ENCODE results near the gene PDZRN3. TPM values are rescaled to one million over a fixed set of nuclear protein-coding genes. Genes with fewer than 3 reads are reported as not detected.

Gene PDZRN3
- total RNA-seq, 3 donors from 2014 or later, result 0.13 to 0.23 (median 0.22) TPM

DNA sequence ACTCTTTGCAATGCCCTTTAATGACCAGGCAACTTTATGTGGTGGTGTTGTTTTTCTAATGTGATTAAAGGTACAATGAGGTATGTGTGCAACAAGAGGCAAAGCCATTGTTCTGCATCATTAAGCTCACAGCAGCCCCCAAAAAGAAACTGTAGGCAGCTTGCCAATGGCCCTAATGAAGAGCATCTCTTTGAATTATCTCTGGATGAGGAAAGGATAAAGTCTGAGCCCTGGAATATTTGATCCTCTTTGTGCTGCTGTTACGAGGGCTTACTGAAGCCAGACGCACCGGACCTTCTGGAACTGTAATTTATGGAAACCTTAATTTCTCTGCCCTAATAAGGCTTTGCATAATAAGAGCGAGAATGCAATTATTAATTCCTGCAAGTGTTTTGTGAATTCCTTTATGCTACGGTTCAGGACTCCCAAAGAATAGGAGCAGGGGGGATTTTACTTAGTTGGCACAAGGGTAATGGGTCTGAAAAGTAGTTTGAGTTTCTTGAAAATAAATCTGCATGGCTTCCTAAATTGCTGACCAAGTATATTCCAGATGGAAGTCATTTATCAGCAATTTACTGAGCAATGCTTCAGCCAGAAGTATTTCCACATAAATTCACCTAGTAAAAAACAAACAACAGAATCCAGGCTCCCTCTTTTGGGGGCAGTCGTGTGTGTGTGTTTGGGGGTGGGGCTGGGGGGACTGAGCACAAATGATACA lies 193.4 kb downstream of the PDZRN3 start:
- no peaks in the 10 kb centered on the region for H3K4me1 Mint-ChIP-seq (ENCODE audit: low read depth)

DNA sequence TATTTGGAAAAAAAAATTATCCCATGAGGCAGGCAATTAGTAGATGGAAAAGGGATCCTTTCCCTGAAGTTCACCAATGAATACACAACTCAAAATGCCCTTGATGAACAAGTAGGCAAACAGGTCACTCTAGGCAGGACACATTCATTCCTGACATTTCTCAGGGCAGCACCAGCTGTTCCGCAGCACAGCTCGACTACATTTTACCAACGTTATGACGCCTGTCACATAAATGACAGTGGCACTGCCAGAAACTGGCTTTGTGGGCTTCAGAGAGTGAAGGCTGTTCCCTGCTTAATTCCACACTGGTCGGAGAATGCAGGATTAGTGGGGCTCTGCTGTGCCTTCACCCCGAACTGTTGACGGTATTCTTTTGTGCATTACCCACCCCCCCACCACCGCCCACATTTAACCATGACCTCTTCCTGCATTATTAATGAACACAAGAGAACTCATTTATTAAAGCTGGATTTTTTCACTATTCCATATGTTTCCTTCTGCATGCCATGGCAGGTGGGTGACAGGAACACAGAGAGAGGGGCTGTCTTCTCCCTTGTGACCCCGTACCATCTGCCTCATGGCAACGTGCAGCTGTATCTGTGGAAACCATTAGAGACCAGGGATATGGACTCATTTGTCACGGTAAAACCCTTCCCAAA lies 197.6 kb downstream of the PDZRN3 start:
- no peaks in the 10 kb centered on the region for H3K27me3 Mint-ChIP-seq (ENCODE audit: low read depth)
- no peaks in the 10 kb centered on the region for H3K9me3 Mint-ChIP-seq
- H3K4me1 Mint-ChIP-seq (ENCODE audit: low read depth), result no peaks in the 10 kb centered on the region
- H3K36me3 Mint-ChIP-seq (ENCODE audit: insufficient read depth), result no peaks in the 10 kb centered on the region
- DNase-seq (no peak), ATAC-seq (no peak)
- no peak overlapping the region for H3K4me3 Mint-ChIP-seq

More for the DNA sequence above, 193.4 kb downstream of the PDZRN3 start:
- Mint-ChIP-seq H3K27me3 (ENCODE audit: low read depth) (no peaks in the 10 kb centered on the region), H3K36me3 (ENCODE audit: insufficient read depth) (no peaks in the 10 kb centered on the region), H3K4me3 (no peak overlapping the region), H3K9me3 (no peaks in the 10 kb centered on the region)
- DNase-seq (no peak), ATAC-seq (no peak)

DNA sequence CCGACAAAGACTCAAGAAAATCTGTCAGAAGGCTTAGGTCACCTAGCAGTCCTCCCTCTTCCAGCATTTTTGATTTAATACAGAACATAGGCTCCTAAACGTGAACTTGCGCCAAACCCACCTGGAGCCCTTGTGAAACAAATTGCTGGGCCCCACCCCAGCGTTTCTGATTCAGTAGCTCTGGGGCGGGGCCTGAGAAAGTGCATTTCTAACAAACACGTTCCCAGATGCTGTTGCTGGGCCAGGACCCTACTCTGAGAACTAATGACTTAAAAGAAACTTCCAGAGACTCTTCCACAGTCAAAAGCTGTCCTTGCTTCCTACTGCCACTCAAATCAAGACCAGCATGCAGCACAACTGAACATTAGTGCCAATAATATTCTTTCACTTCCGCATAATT lies 198.1 kb downstream of the PDZRN3 start:
- DNase-seq, result no peak
- Mint-ChIP-seq H3K27me3 (ENCODE audit: low read depth) (peaks cover 3% of the 10 kb centered on the region), H3K4me3 (no peak overlapping the region), H3K36me3 (ENCODE audit: insufficient read depth) (no peaks in the 10 kb centered on the region), H3K4me1 (ENCODE audit: low read depth) (no peaks in the 10 kb centered on the region), H3K9me3 (no peaks in the 10 kb centered on the region)
- no peak for ATAC-seq

DNA sequence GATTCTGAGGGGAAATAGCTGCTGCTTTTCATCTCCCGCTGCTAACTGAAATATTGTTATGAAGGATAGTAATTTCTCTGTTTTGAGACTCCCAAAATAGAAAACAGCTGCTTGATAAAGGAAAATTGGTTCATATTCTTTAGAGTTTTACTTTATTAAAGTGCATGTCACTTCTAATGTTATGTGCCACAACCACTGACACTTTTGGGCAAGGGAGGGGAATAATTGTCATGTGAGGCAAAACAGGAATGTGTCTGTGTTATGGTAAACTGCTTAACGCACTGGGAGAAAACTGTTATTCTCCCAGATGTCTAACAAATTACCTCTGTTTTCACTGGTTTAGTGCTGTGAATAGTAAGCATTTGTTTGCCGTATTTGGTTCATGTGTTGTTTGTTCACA lies 201.6 kb downstream of the PDZRN3 start:
- H3K4me1 Mint-ChIP-seq (ENCODE audit: low read depth), result no peaks in the 10 kb centered on the region
- H3K4me3 Mint-ChIP-seq, result no peak overlapping the region
- no peaks in the 10 kb centered on the region for H3K36me3 Mint-ChIP-seq (ENCODE audit: insufficient read depth)
- H3K27me3 Mint-ChIP-seq (ENCODE audit: low read depth), result peaks cover 3% of the 10 kb centered on the region
- no peaks in the 10 kb centered on the region for H3K9me3 Mint-ChIP-seq
- ATAC-seq (no peak), DNase-seq (no peak)

DNA sequence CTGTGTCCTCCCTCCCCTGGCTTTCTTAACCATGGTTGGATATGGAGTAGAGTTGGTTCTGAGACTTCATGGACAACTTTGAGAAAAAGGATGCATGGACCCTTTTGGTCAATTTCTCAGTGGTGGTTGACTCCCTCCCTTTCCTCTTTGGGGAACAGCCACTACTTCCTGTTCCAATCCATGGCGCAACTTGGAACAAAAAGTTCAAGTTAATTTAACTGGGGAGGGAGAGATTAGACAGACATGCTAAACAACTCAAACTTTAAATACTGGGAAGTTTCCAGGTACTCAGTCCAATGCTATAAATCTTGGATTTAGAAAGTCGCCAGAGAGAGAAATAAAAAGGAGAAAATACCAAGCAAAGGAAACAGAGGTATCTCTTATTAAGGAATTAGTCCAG lies 202.2 kb downstream of the PDZRN3 start:
- Mint-ChIP-seq H3K27me3 (ENCODE audit: low read depth) (peaks cover 3% of the 10 kb centered on the region), H3K36me3 (ENCODE audit: insufficient read depth) (no peaks in the 10 kb centered on the region), H3K4me3 (no peak overlapping the region), H3K9me3 (no peaks in the 10 kb centered on the region), H3K4me1 (ENCODE audit: low read depth) (no peaks in the 10 kb centered on the region)
- no peak for DNase-seq
- ATAC-seq, result no peak

DNA sequence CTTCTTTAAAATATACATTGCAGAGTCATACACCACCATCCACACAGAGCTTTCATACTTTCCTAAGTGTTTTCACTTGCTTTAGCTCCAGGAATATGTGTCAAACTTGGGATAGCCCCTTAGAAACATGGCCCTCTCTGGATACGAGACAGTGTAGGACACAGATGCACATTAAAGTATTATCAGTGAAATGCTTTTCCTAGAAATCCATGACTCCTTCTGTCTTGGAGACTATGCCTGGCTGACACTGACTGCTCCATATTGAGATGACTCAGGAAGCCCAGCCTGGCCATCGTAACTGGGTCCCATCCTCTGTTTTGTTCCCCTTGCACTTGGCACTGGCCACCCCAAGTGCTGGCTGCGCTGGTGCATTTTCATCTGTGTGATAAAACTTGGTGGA lies 204.8 kb downstream of the PDZRN3 start:
- ATAC-seq (no peak), DNase-seq (no peak)
- H3K9me3 Mint-ChIP-seq, result no peaks in the 10 kb centered on the region
- H3K4me1 Mint-ChIP-seq (ENCODE audit: low read depth), result no peaks in the 10 kb centered on the region
- H3K36me3 Mint-ChIP-seq (ENCODE audit: insufficient read depth), result no peaks in the 10 kb centered on the region
- peaks cover 3% of the 10 kb centered on the region for H3K27me3 Mint-ChIP-seq (ENCODE audit: low read depth)
- H3K4me3 Mint-ChIP-seq, result no peak overlapping the region

DNA sequence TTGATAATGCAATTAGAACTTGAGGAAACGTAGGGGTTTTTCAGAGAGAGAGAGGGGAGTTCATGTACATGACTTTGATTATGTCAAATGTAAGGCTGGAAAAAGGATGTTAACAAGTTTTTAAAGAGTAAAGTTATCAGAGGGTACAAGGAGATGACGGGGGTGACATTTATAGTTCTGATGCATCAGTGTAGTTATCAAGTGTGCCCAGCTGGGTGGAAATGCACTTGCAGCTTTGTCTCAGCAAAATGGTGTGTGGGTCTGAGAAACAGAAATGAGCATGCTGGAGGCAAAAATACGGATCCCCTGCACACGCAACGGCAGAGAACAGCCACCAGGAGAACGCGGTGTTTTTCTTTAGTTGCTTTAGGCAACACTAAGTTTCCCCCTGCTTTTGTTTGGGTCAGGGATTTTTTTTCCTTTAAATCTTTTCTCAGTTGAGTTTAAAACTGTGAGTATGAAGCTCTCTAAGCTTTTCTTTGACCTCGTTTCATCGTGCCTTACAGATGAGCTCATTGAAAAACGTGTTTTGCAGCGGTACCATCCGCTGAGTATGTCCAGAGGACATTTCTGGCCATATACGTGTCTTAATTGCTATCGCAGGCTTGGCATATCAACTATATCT lies 205.4 kb downstream of the PDZRN3 start:
- ATAC-seq (no peak), DNase-seq (no peak)
- Mint-ChIP-seq H3K27me3 (ENCODE audit: low read depth) (peaks cover 3% of the 10 kb centered on the region), H3K4me3 (no peak overlapping the region), H3K9me3 (no peaks in the 10 kb centered on the region), H3K36me3 (ENCODE audit: insufficient read depth) (no peaks in the 10 kb centered on the region), H3K4me1 (ENCODE audit: low read depth) (no peaks in the 10 kb centered on the region)

DNA sequence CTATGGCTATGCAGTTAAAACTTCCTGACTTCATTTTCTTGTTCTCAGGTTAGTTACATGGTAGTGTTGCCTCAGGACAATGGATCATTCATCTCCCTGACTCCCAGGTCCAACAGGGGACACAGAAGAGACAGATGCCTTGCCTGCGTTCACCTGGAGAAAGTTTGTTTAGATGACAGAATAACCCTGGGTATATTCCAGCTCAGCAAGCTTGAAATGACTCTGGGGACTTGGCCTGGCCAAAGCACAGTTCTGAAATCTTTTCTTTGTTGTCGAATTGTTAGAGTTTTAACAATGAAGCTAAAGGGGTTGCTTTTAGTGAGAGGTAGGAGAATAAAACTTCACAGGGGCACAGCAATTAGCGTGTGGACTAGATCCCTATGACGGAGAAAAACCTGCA lies 206.1 kb downstream of the PDZRN3 start:
- H3K4me3 Mint-ChIP-seq, result no peak overlapping the region
- no peaks in the 10 kb centered on the region for H3K4me1 Mint-ChIP-seq (ENCODE audit: low read depth)
- no peaks in the 10 kb centered on the region for H3K36me3 Mint-ChIP-seq (ENCODE audit: insufficient read depth)
- no peak for ATAC-seq
- H3K9me3 Mint-ChIP-seq, result no peaks in the 10 kb centered on the region
- no peak for DNase-seq
- peaks cover 3% of the 10 kb centered on the region for H3K27me3 Mint-ChIP-seq (ENCODE audit: low read depth)

DNA sequence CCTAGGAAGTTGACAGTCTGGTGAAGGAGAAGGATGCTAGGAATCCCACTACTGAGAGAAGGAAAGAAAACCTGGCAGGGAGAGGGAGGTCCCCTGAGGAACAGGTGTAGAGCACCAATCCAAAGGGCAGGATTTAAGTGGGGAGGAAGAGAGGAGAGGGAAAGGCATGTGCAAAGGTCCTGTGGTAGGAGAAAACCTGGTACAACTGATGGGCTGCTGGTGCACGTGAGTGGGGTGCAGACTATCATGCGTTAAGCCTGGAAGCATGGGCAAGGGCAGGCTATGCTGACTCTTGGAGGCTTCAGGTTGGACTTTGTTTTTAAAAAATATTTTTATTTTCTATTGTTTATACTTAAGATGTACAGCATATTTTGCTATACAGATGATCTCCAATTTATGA lies 209.6 kb downstream of the PDZRN3 start:
- no peaks in the 10 kb centered on the region for H3K4me1 Mint-ChIP-seq (ENCODE audit: low read depth)
- DNase-seq (no peak), ATAC-seq (no peak)
- H3K36me3 Mint-ChIP-seq (ENCODE audit: insufficient read depth), result no peaks in the 10 kb centered on the region
- H3K27me3 Mint-ChIP-seq (ENCODE audit: low read depth), result no peaks in the 10 kb centered on the region
- H3K9me3 Mint-ChIP-seq, result no peaks in the 10 kb centered on the region
- no peak overlapping the region for H3K4me3 Mint-ChIP-seq

DNA sequence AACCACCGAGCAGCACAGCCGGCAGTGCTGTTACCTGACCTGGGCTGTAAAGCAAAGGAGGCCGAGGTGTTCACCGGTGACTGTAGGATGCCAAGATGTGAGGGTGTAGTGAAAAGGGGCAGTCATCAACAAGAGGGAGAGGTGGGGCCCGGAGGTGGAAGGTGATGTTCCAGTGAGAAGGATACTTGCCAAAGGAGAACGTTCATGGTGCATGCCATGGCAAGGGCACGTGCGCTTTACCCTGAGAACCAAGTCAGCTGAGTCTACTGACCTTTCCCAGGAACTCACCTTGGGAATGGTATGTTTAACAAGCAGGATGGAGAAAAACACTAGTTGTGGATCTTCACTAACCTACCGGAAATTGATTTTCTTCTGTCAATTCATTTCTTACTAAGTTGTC lies 211.1 kb downstream of the PDZRN3 start:
- ATAC-seq (no peak), DNase-seq (no peak)
- Mint-ChIP-seq H3K27me3 (ENCODE audit: low read depth) (no peaks in the 10 kb centered on the region), H3K4me3 (no peak overlapping the region), H3K9me3 (no peaks in the 10 kb centered on the region), H3K36me3 (ENCODE audit: insufficient read depth) (no peaks in the 10 kb centered on the region), H3K4me1 (ENCODE audit: low read depth) (no peaks in the 10 kb centered on the region)

DNA sequence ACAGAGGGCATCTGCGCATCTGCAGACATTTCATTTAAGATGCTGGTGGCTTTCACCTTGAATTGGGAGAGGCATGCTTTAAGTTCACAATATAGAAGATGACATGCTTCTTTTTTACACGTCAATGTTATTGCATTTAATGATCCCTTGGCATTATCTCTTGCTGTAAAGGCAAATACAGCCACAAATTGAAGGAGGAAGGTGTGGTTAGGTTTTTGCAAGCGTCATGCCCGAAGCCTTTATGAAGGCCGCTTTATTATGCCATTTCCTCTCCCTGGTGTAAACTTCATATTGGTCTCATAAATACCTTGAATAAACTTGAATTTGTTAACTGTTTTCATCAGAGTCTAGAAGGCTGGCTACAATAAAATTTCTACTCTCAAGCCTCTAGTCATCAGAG lies 212.7 kb downstream of the PDZRN3 start:
- ATAC-seq (no peak), DNase-seq (no peak)
- Mint-ChIP-seq H3K4me3 (no peak overlapping the region), H3K36me3 (ENCODE audit: insufficient read depth) (no peaks in the 10 kb centered on the region), H3K27me3 (ENCODE audit: low read depth) (no peaks in the 10 kb centered on the region), H3K4me1 (ENCODE audit: low read depth) (no peaks in the 10 kb centered on the region), H3K9me3 (no peaks in the 10 kb centered on the region)

DNA sequence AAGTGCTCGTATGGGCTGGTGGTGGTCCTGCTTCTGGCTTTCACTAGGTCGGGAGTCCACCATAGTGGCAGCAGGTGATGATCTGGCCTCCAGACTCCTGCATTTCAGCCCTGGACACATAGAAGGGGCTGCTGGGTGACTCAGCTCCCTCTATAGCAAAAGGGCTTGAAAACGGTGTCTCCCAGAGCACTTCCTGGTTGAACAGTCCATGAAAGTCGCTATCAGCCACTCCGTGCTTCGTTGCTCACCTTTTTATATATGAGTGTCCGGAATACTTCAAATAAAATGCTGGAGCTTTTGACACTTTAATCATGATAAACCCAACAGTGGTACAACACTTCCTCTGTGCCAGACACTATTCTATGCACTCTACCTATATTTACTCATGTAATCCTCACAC lies 213.2 kb downstream of the PDZRN3 start:
- H3K9me3 Mint-ChIP-seq, result no peaks in the 10 kb centered on the region
- ATAC-seq, result no peak
- no peaks in the 10 kb centered on the region for H3K36me3 Mint-ChIP-seq (ENCODE audit: insufficient read depth)
- no peak for DNase-seq
- H3K4me3 Mint-ChIP-seq, result no peak overlapping the region
- no peaks in the 10 kb centered on the region for H3K4me1 Mint-ChIP-seq (ENCODE audit: low read depth)
- H3K27me3 Mint-ChIP-seq (ENCODE audit: low read depth), result no peaks in the 10 kb centered on the region

DNA sequence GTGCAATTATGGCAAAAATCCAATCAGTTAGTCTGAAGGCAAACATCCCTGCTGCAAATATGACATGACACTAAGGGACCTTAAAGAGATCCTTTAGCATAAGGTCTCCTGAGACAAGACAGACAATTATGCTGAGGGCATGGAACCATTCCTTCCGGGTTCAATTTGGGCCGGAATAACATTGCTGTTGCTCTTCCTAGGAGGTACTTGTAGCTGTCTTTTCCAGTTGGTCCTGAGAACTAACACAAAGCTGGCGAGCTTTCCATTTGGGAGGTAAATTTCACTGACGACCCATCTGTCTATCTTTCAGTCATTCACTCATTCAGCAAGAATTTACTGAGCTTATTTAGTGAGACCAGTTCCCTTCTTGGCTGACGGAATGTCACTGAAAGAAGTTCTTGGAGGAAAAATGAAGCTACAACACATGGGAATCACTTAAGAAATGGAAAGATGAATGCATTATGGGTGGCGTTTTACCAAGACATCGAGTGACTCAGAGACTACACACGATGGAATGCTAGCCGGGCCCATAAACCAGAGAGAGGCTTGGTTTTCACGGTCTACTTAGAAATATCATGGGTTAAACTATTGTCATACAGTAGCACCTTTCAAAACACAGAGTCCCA lies 215.5 kb downstream of the PDZRN3 start:
- no peak for DNase-seq
- Mint-ChIP-seq H3K27me3 (ENCODE audit: low read depth) (no peaks in the 10 kb centered on the region), H3K9me3 (no peaks in the 10 kb centered on the region), H3K4me3 (no peak overlapping the region), H3K4me1 (ENCODE audit: low read depth) (no peaks in the 10 kb centered on the region), H3K36me3 (ENCODE audit: insufficient read depth) (no peaks in the 10 kb centered on the region)
- ATAC-seq, result no peak

DNA sequence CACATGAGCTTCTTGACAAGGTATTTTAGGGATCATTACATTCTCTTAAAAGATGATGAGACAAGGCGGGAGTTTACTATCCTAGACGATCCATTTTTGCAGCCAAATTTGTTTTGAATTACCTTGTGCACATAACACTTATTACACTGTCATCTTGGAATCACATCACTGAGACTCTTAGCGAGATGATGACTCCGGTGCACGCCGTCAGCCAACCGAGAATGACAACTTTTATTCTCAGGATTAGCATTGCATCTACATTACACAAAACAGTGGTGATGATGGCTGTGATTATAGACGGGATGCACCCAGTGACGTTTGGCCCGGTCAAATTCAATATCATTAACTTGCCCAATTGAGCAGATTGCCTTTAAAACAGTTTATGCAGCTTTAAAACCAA lies 216.1 kb downstream of the PDZRN3 start:
- no peak for DNase-seq
- ATAC-seq, result no peak
- Mint-ChIP-seq H3K4me1 (ENCODE audit: low read depth) (no peaks in the 10 kb centered on the region), H3K4me3 (no peak overlapping the region), H3K27me3 (ENCODE audit: low read depth) (no peaks in the 10 kb centered on the region), H3K9me3 (no peaks in the 10 kb centered on the region), H3K36me3 (ENCODE audit: insufficient read depth) (no peaks in the 10 kb centered on the region)

DNA sequence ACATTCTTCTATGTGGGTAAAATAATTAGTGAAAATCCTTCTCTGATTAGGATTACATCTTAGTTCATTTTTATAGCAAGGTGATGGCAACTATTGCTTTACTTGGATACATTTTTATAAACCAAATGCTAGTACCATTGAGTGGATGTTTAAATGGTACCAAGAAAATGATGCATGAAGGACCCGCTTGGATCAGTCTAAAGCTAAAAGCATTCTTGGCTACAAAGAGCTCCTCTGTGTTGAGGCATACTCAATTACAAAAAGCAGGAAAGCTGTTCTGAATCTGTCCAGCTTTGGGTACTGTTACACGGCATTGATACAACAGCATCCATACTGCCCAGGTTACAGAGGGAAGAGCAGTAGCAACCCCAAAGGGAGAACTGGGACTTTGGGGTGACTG lies 217.2 kb downstream of the PDZRN3 start:
- ATAC-seq, result no peak
- DNase-seq, result no peak
- H3K4me3 Mint-ChIP-seq, result no peak overlapping the region
- no peaks in the 10 kb centered on the region for H3K9me3 Mint-ChIP-seq
- H3K4me1 Mint-ChIP-seq (ENCODE audit: low read depth), result no peaks in the 10 kb centered on the region
- no peaks in the 10 kb centered on the region for H3K36me3 Mint-ChIP-seq (ENCODE audit: insufficient read depth)
- no peaks in the 10 kb centered on the region for H3K27me3 Mint-ChIP-seq (ENCODE audit: low read depth)
